ENCODE results near the gene PPP6R2. TPM values are rescaled to one million over a fixed set of nuclear protein-coding genes. Genes with fewer than 3 reads are reported as not detected.

PPP6R2 gene
- total and polyA plus RNA-seq, 9 of the 15 experiments (the other 6 are each of a cell fraction or from before 2014, with no cell fraction given): 0.32 to 39.8 (median 21.4) TPM

DNA sequence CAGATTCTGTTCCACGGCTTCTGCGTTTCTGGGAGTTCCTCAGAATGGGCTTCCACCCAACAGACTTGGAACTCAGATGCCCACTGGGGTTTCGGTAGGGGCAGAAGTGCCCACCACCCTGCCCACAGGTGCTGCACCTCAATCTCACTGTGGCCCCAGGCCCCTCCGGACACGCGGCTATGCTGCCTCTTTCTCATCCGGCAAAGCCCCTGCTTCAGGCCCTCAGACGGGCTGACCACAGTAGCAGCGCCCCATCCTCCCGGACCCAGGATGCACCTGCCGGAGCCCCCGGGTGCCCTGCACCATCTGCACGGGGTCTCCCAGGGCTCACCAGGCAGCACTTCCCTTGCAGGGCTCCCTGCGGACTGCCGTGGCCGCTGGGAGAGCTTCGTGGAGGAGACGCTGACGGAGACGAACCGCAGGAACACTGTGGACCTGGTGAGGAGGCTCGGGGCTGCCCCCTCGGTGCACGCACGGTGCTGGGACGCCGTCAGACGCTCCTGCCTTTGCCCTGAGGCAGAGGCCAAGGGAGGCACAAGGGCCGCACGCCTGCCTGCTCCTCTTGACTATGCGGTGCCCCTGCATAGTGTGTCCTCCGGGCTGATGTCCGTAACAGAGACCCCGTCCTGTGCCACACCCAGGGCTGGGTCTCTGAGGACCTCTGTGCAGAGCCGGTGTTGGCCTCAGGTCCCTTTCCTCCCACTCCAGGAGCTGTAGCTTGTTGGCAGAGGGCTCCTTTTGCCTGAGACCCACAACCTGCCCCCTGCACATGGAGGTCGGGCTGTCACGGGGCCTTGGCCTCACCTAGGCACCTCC lies 93.1 kb downstream of the PPP6R2 start (continued):
- TF ChIP-seq, protein P1, sequence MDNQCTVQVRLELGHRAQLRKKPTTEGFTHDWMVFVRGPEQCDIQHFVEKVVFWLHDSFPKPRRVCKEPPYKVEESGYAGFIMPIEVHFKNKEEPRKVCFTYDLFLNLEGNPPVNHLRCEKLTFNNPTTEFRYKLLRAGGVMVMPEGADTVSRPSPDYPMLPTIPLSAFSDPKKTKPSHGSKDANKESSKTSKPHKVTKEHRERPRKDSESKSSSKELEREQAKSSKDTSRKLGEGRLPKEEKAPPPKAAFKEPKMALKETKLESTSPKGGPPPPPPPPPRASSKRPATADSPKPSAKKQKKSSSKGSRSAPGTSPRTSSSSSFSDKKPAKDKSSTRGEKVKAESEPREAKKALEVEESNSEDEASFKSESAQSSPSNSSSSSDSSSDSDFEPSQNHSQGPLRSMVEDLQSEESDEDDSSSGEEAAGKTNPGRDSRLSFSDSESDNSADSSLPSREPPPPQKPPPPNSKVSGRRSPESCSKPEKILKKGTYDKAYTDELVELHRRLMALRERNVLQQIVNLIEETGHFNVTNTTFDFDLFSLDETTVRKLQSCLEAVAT (IDR thresholded peaks at IDR 0.05): no peak
- TF ChIP-seq, protein P2, sequence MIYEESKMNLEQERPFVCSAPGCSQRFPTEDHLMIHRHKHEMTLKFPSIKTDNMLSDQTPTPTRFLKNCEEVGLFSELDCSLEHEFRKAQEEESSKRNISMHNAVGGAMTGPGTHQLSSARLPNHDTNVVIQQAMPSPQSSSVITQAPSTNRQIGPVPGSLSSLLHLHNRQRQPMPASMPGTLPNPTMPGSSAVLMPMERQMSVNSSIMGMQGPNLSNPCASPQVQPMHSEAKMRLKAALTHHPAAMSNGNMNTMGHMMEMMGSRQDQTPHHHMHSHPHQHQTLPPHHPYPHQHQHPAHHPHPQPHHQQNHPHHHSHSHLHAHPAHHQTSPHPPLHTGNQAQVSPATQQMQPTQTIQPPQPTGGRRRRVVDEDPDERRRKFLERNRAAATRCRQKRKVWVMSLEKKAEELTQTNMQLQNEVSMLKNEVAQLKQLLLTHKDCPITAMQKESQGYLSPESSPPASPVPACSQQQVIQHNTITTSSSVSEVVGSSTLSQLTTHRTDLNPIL (CRISPR knock-in tag; IDR thresholded peaks at IDR 0.05): no peak
- TF ChIP-seq NFIC (IDR thresholded peaks at IDR 0.05): no peak

DNA sequence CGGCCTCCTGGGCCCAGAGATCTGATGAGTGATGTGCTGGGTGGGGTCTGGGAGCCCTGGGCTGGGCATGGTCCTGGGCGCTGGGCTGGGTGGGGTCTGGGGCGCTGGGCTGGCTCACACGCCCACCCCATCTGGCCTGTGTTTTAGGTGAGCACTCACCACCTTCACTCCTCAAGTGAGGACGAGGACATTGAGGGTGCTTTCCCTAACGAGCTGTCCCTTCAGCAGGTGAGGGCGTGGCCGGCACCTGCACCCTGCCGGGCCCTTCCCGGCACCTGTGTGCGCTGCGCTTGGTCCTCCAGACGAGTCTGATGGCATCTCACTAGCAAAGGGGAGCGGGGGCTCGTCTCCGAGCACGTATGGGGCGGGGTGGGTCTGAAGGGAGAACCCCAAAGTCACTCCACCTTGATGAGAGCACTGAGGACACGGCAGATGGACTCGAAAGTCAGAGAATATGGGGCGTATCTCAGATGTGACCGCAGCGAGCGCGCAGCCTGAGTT lies 93.8 kb downstream of the PPP6R2 start:
- H3K9me3 ChIP-seq (replicated peaks; ENCODE audit: control insufficient read depth, insufficient read depth, low read depth, low read length): no peaks in the 10 kb centered on the region
- H3K9ac ChIP-seq (ENCODE audit: insufficient read depth in 1 of 2, low read depth in 2 of 2, low read length in 2 of 2): no peak overlapping the region
- FAIRE-seq: no peak
- no peak for DNase-seq (ENCODE audit: extremely low read depth in 1 of 4, low spot score in 3 of 4)
- peaks cover 0 to 9% of the 10 kb centered on the region in 2 experiments; a peak in 2 of 5 replicates for H3K4me1 ChIP-seq (replicated peaks in 1 of 2; ENCODE audit: control insufficient read depth in 2 of 2, insufficient read depth in 2 of 2, low read length in 2 of 2)
- H3K4me3 ChIP-seq: no peak overlapping the region
- peaks cover 61% of the 10 kb centered on the region; the same call in 1 of the 3 replicates for H3K36me3 ChIP-seq (ENCODE audit: control insufficient read depth, insufficient read depth, low read length)
- H3K27me3 ChIP-seq (ENCODE audit: control insufficient read depth in 2 of 2, insufficient read depth in 2 of 2, low read length in 2 of 2): no peaks in the 10 kb centered on the region
- intact Hi-C loops (cut with micrococcal nuclease): no loop called here
- H3K79me2 ChIP-seq (ENCODE audit: control insufficient read depth, insufficient read depth, low read length): no peaks in the 10 kb centered on the region
- H4K20me1 ChIP-seq (replicated peaks; ENCODE audit: control insufficient read depth, insufficient read depth, low read length): no peaks in the 10 kb centered on the region
- ChIA-PET CTCF (ENCODE audit: low intra/inter-chr PET ratio) (no interaction called here), POLR2A (interaction anchor here (1.2 kb wide), 1 partner anchor 10 kb away, joined by 5 read pairs; no protein-coding TSS in a partner anchor)
- no peaks in the 10 kb centered on the region for H3K9me1 ChIP-seq (ENCODE audit: control insufficient read depth, insufficient read depth, low read length)
- no peak overlapping the region for H3K27ac ChIP-seq (ENCODE audit: extremely low read depth, low read depth, low read length)
- 80% methylated on average over 1 of the region's 25 CpGs for WGBS (ENCODE audit: insufficient coverage, low coverage, missing lambda C conversion rate)
- ATAC-seq: no peak
- no TSS peak for BruUV-seq (replicated peaks)
- in situ Hi-C loops (cut with MboI): no loop called here
- H2AFZ ChIP-seq (ENCODE audit: low read depth, low read length): no peak overlapping the region
- no peak overlapping the region for H3K4me2 ChIP-seq (ENCODE audit: insufficient read depth, low read length)
- no peak for TF ChIP-seq CXXC5 (CRISPR knock-in tag; IDR thresholded peaks at IDR 0.05)
